GM12873 (cell line): ENCODE measurements around the gene CADPS.
A peak's percentile ranks its signal among the peaks of the same experiment; 100 is the strongest.

Experiments used
- CTCF ChIP-seq: IDR thresholded peaks from 2 replicates; pipeline ENCODE4 v1.5.1; 2012; ENCODE audit warnings: low read depth, mild to moderate bottlenecking, moderate library complexity, low read length, control low read depth; ENCODE audit not compliant: insufficient read depth; ENCODE audit errors: missing control alignments

The CADPS gene

GRCh38 chr3:62566022-62566557 is 309.1 kb downstream of the CADPS start:
- no peak for TF ChIP-seq CTCF

GRCh38 chr3:62562596-62562995 is 312.6 kb downstream of the CADPS start:
- no peak for TF ChIP-seq CTCF

- TF ChIP-seq CTCF: no peak
Observed at GRCh38 chr3:62562017-62562416, 313.2 kb downstream of the CADPS start.

GRCh38 chr3:62559831-62560445 is 315.3 kb downstream of the CADPS start:
- peak; percentile 7 for TF ChIP-seq CTCF

- TF ChIP-seq CTCF: peak; percentile 49
Observed at GRCh38 chr3:62558549-62559112, 316.6 kb downstream of the CADPS start.

GRCh38 chr3:62557983-62558382 is 317.2 kb downstream of the CADPS start:
- no peak for TF ChIP-seq CTCF

GRCh38 chr3:62557450-62557849 is 317.8 kb downstream of the CADPS start:
- no peak for TF ChIP-seq CTCF
